H9 (cell line): ENCODE results near the gene ERC2. TPM values are rescaled to one million over a fixed set of nuclear protein-coding genes. Genes with fewer than 3 reads are reported as not detected.

Experiments
- DNase-seq: peaks from one replicate; pipeline ENCODE4 v3.0.0-alpha.2; 2017
- H2AFZ ChIP-seq: one replicate; pipeline ENCODE4 v1.6.1; 2013; ENCODE audit warnings: mild to moderate bottlenecking, low read length, control low read depth, moderate library complexity
- H2AK5ac ChIP-seq: 2 replicates; pipeline ENCODE4 v1.6.1; 2013; ENCODE audit warnings: low read length, control low read depth, mixed read lengths; ENCODE audit not compliant: insufficient read length
- H2BK120ac ChIP-seq: one replicate; pipeline ENCODE4 v1.6.1; 2013; ENCODE audit warnings: low read depth, mild to moderate bottlenecking, low read length, control low read depth, inconsistent platforms; ENCODE audit not compliant: poor library complexity, severe bottlenecking
- H2BK12ac ChIP-seq: 2 replicates; pipeline ENCODE4 v1.6.1; 2013; ENCODE audit warnings: low read length, control low read depth, mixed read lengths, low read depth; ENCODE audit not compliant: insufficient read length
- H2BK15ac ChIP-seq: 2 replicates; pipeline ENCODE4 v1.6.1; 2013; ENCODE audit warnings: low read depth, low read length, control low read depth
- H2BK20ac ChIP-seq: one replicate; pipeline ENCODE4 v1.6.1; 2013; ENCODE audit warnings: low read depth, mild to moderate bottlenecking, low read length, control low read depth, inconsistent platforms; ENCODE audit not compliant: poor library complexity, severe bottlenecking
- H2BK5ac ChIP-seq: 2 replicates; pipeline ENCODE4 v1.6.1; 2013; ENCODE audit warnings: low read length, control low read depth, mixed read lengths; ENCODE audit not compliant: insufficient read length
- H3K14ac ChIP-seq: 2 replicates; pipeline ENCODE4 v1.6.1; 2013; ENCODE audit warnings: low read length, control low read depth; ENCODE audit not compliant: insufficient read depth
- H3K18ac ChIP-seq: 2 replicates; pipeline ENCODE4 v1.6.1; 2013; ENCODE audit warnings: low read depth, mild to moderate bottlenecking, mixed read lengths, low read length, control low read depth; ENCODE audit not compliant: insufficient read length
- H3K23ac ChIP-seq: 2 replicates; pipeline ENCODE4 v1.6.1; 2013; ENCODE audit warnings: low read length, control low read depth, mixed read lengths, low read depth; ENCODE audit not compliant: insufficient read length
- H3K23me2 ChIP-seq: 2 replicates; pipeline ENCODE4 v1.6.1; 2013; ENCODE audit warnings: low read depth, mild to moderate bottlenecking, mixed read lengths, low read length, control low read depth; ENCODE audit not compliant: insufficient read length, poor library complexity, severe bottlenecking
- H3K27ac ChIP-seq: 2 replicates; pipeline ENCODE4 v1.5.1; 2013; ENCODE audit warnings: low read length, control low read depth, mixed read lengths, low read depth; ENCODE audit not compliant: insufficient read length
- H3K27me3 ChIP-seq: 2 replicates; pipeline ENCODE4 v1.6.1; 2013; ENCODE audit warnings: low read length, control low read depth, inconsistent platforms; ENCODE audit not compliant: insufficient read depth
- H3K4ac ChIP-seq: 2 replicates; pipeline ENCODE4 v1.6.1; 2013; ENCODE audit warnings: low read depth, mild to moderate bottlenecking, control low read depth, inconsistent platforms, low read length, moderate library complexity
- H3K4me1 ChIP-seq: 2 replicates; pipeline ENCODE4 v1.6.1; 2013; ENCODE audit warnings: low read length, control low read depth, inconsistent platforms; ENCODE audit not compliant: insufficient read depth
- H3K4me2 ChIP-seq: 2 replicates; pipeline ENCODE4 v1.6.1; 2013; ENCODE audit warnings: low read length, control low read depth, mixed read lengths; ENCODE audit not compliant: insufficient read length, insufficient read depth
- H3K56ac ChIP-seq: 2 replicates; pipeline ENCODE4 v1.6.1; 2013; ENCODE audit warnings: low read depth, mild to moderate bottlenecking, mixed read lengths, low read length, control low read depth; ENCODE audit not compliant: insufficient read length
- H3K79me1 ChIP-seq: 2 replicates; pipeline ENCODE4 v1.6.1; 2013; ENCODE audit warnings: low read depth, mild to moderate bottlenecking, moderate library complexity, low read length, control low read depth, inconsistent platforms; ENCODE audit not compliant: insufficient read depth, poor library complexity, severe bottlenecking
- H3K79me2 ChIP-seq: 2 replicates; pipeline ENCODE4 v1.6.1; 2013; ENCODE audit warnings: low read length, control low read depth, inconsistent platforms; ENCODE audit not compliant: insufficient read depth
- H3K9ac ChIP-seq: 2 replicates; pipeline ENCODE4 v1.6.1; 2013; ENCODE audit warnings: low read length, control low read depth, mixed read lengths; ENCODE audit not compliant: insufficient read length; ENCODE audit errors: extremely low read depth
- H3K9me3 ChIP-seq: one replicate; pipeline ENCODE4 v1.6.1; 2013; ENCODE audit warnings: low read depth, low read length, inconsistent platforms; ENCODE audit not compliant: control insufficient read depth
- H3T11ph ChIP-seq: one replicate; pipeline ENCODE4 v1.6.1; 2013; ENCODE audit warnings: mild to moderate bottlenecking, low read length, control low read depth, inconsistent platforms
- H4K20me1 ChIP-seq: one replicate; pipeline ENCODE4 v1.6.1; 2013; ENCODE audit not compliant: control insufficient read depth, insufficient read length, insufficient read depth
- H4K5ac ChIP-seq: 2 replicates; pipeline ENCODE4 v1.6.1; 2013; ENCODE audit warnings: low read depth, mild to moderate bottlenecking, mixed read lengths, low read length, control low read depth; ENCODE audit not compliant: insufficient read length
- H4K8ac ChIP-seq: replicated peaks from 2 replicates; pipeline ENCODE4 v1.6.1; 2013; ENCODE audit warnings: low read length, control low read depth, mixed read lengths, low read depth; ENCODE audit not compliant: insufficient read length
- H4K91ac ChIP-seq: 2 replicates; pipeline ENCODE4 v1.6.1; 2013; ENCODE audit warnings: low read depth, mild to moderate bottlenecking, moderate library complexity, mixed read lengths, low read length, control low read depth; ENCODE audit not compliant: insufficient read length
- H3K27ac Mint-ChIP-seq, 3 experiments: 2 replicates in 2 of 3; 3 replicates in 1 of 3; pipeline ENCODE4 v1.8.0; 2020 to 2021; ENCODE audit warnings: mixed read lengths in 3 of 3, mild to moderate bottlenecking in 1 of 3, moderate library complexity in 1 of 3
- H3K27me3 Mint-ChIP-seq: 2 replicates; pipeline ENCODE4 v1.8.0; 2021; ENCODE audit warnings: low read depth, mild to moderate bottlenecking, moderate library complexity, mixed read lengths
- H3K36me3 Mint-ChIP-seq, 3 experiments: 2 replicates in 2 of 3; 3 replicates in 1 of 3; pipeline ENCODE4 v1.8.0; 2020 to 2021; ENCODE audit warnings: low read depth in 3 of 3, mixed read lengths in 3 of 3; ENCODE audit not compliant: insufficient read depth in 1 of 3
- H3K4me1 Mint-ChIP-seq, 2 experiments: 2 replicates each; pipeline ENCODE4 v1.8.0; 2020; ENCODE audit warnings: mixed read lengths in 2 of 2
- H3K4me3 Mint-ChIP-seq, 2 experiments: 2 replicates in 1 of 2; 3 replicates in 1 of 2; pipeline ENCODE4 v1.8.0; 2020 to 2021; ENCODE audit warnings: mild to moderate bottlenecking in 2 of 2, mixed read lengths in 2 of 2, moderate library complexity in 1 of 2
- H3K9me3 Mint-ChIP-seq, 2 experiments: 2 replicates in 1 of 2; 3 replicates in 1 of 2; pipeline ENCODE4 v1.8.0; 2020; ENCODE audit warnings: mild to moderate bottlenecking in 2 of 2, mixed read lengths in 2 of 2, moderate library complexity in 1 of 2
- CTCF ChIP-seq: fragments of 200-600 bp; sonication (generic); conservative IDR thresholded peaks from 3 replicates; pipeline ENCODE4 v1.8.0; 2021; ENCODE audit warnings: antibody characterized with exemption, mild to moderate bottlenecking
- WGBS: extraction: QIAGEN DNeasy Blood & Tissue Kit; methylation state at CpG from one replicate; pipeline ENCODE4 v1.1.7; 2013; ENCODE audit warnings: missing lambda C conversion rate, low lambda C conversion rate, mixed read lengths; ENCODE audit not compliant: insufficient read length; ENCODE audit errors: extremely low coverage; 5-methylcytosine and 5-hydroxymethylcytosine counted together
- total RNA-seq: library from RNA; stranded (reverse); gene quantifications from 2 replicates; pipeline ENCODE4 v1.2.1, GENCODE V29; 2021

The ERC2 gene
- total RNA-seq, 1 experiment from 2014 or later = 15.4 TPM

GRCh38 chr3:55558316-55558715, 910.0 kb downstream of the ERC2 start:
- Histone ChIP-seq H3T11ph (no peak overlapping the region), H3K4ac (no peak overlapping the region), H2AK5ac (no peak overlapping the region), H3K9ac (no peak overlapping the region), H4K20me1 (no peaks in the 10 kb centered on the region), H2BK20ac (no peak overlapping the region), H2BK5ac (no peak overlapping the region), H4K8ac (no peak overlapping the region), H3K4me2 (no peak overlapping the region), H4K91ac (no peak overlapping the region), H3K9me3 (no peaks in the 10 kb centered on the region), H3K79me1 (no peaks in the 10 kb centered on the region), H3K23ac (no peak overlapping the region), H3K79me2 (no peaks in the 10 kb centered on the region), H3K14ac (no peak overlapping the region), H2AFZ (no peak overlapping the region), H2BK120ac (no peak overlapping the region), H3K27ac (no peak overlapping the region), H3K56ac (no peak overlapping the region), H3K4me1 (peaks cover 13% of the 10 kb centered on the region; the same call in 1 of the 2 replicates), H4K5ac (no peak overlapping the region), H3K18ac (no peak overlapping the region), H2BK12ac (no peak overlapping the region), H3K27me3 (no peaks in the 10 kb centered on the region), H2BK15ac (no peak overlapping the region), H3K23me2 (no peaks in the 10 kb centered on the region)
- Mint-ChIP-seq H3K27me3 (peaks cover 2% of the 10 kb centered on the region), H3K27ac (no peak overlapping the region), H3K4me3 (no peak overlapping the region), H3K4me1 (peaks cover 36% of the 10 kb centered on the region in 2 experiments), H3K9me3 (no peaks in the 10 kb centered on the region; a peak in 1 of 5 replicates), H3K36me3 (no peaks in the 10 kb centered on the region; a peak in 1 of 7 replicates)
- no peak for DNase-seq
- no peak for TF ChIP-seq CTCF
- WGBS = no CpG with 5 or more reads among the region's 1 CpG
